ENCODE data around the gene ATXN7L3. TPM values are rescaled to one million over a fixed set of nuclear protein-coding genes. Genes with fewer than 3 reads are reported as not detected.
A peak's percentile ranks its signal among the peaks of the same experiment; 100 is the strongest.

Gene ATXN7L3
- total and polyA plus RNA-seq, 9 of the 15 experiments (the other 6 are each of a cell fraction or from before 2014, with no cell fraction given) = 0.62 to 66.1 (median 33.2) TPM

GRCh38 chr17:44199553-44200477 lies at the start of gene ATXN7L3 (continued):
- TF ChIP-seq BRCA1 (IDR thresholded peaks at IDR 0.05) = no peak
- no peak for TF ChIP-seq BRCA1 (CRISPR knock-in tag; IDR thresholded peaks at IDR 0.05)
- no peak for TF ChIP-seq CHCHD3 (CRISPR knock-in tag; IDR thresholded peaks at IDR 0.05)
- TF ChIP-seq HNRNPLL (IDR thresholded peaks at IDR 0.05; ENCODE audit: low read depth, low read length, poor library complexity, severe bottlenecking) = peak; percentile 50
- TF ChIP-seq HCFC1 (IDR thresholded peaks at IDR 0.05; ENCODE audit: low read depth, low read length) = peak; percentile 64
- no peak for TF ChIP-seq FIP1L1 (IDR thresholded peaks at IDR 0.05; ENCODE audit: low read depth, low read length, poor library complexity, severe bottlenecking)
- TF ChIP-seq ILF3 (IDR thresholded peaks at IDR 0.05; ENCODE audit: borderline replicate concordance) = no peak
- no peak for TF ChIP-seq MCM7 (IDR thresholded peaks at IDR 0.05)
- TF ChIP-seq PHB (CRISPR knock-in tag; IDR thresholded peaks at IDR 0.05) = no peak
- no peak for TF ChIP-seq U2AF2 (optimal IDR thresholded peaks at IDR 0.05; ENCODE audit: low read depth, low read length)
- TF ChIP-seq GTF2A2 (tag; IDR thresholded peaks at IDR 0.05) = no peak
- TF ChIP-seq SRF (CRISPR knock-in tag; IDR thresholded peaks at IDR 0.05) = no peak
- TF ChIP-seq ARID2 (IDR thresholded peaks at IDR 0.05) = no peak
- TF ChIP-seq FOXA3 (CRISPR knock-in tag; conservative IDR thresholded peaks at IDR 0.05 in 1 of 2, IDR thresholded peaks at IDR 0.05 in 1 of 2) = no peak
- no peak for TF ChIP-seq RBM39 (optimal IDR thresholded peaks at IDR 0.05; ENCODE audit: low read depth, low read length)
- TF ChIP-seq FOXP1 (CRISPR knock-in tag; IDR thresholded peaks at IDR 0.05) = no peak
- no peak for TF ChIP-seq NR4A1 (CRISPR knock-in tag; IDR thresholded peaks at IDR 0.05)
- no peak for TF ChIP-seq NR4A1 (tag; IDR thresholded peaks at IDR 0.05)
- TF ChIP-seq PKNOX1 (IDR thresholded peaks at IDR 0.05) = no peak; the same call in 1 of the 2 replicates
- TF ChIP-seq AFF4 (CRISPR knock-in tag; IDR thresholded peaks at IDR 0.05) = no peak
- TF ChIP-seq KDM4B (IDR thresholded peaks at IDR 0.05; ENCODE audit: borderline replicate concordance in 2 of 2, low read depth in 1 of 2) = no peak
- TF ChIP-seq TSC22D4 (tag; IDR thresholded peaks at IDR 0.05) = no peak
- no peak for TF ChIP-seq NR1H2 (CRISPR knock-in tag; IDR thresholded peaks at IDR 0.05)
- no peak for TF ChIP-seq JUNB (CRISPR knock-in tag; conservative IDR thresholded peaks at IDR 0.05)

All from K562 (cell line).